Immature natural killer cell (primary cell): Measurements from ENCODE around the gene SSNA1. TPM values are rescaled to one million over a fixed set of nuclear protein-coding genes. Genes with fewer than 3 reads are reported as not detected.
A peak's percentile ranks its signal among the peaks of the same experiment; 100 is the strongest.

Source experiments
- DNase-seq, 3 donors: peaks; one replicate each; pipeline ENCODE4 v3.0.0; 2022; ENCODE audit warnings: mixed read lengths in 1 of 3
- H3K27ac Mint-ChIP-seq, 6 donors: one replicate each; pipeline ENCODE4 v1.8.0; 2020; ENCODE audit warnings: mixed read lengths in 6 of 6, mild to moderate bottlenecking in 5 of 6, inconsistent platforms in 4 of 6, moderate library complexity in 3 of 6
- H3K27me3 Mint-ChIP-seq, 3 donors: one replicate each; pipeline ENCODE4 v1.8.0; 2020 to 2021; ENCODE audit warnings: low read depth in 3 of 3, mild to moderate bottlenecking in 3 of 3, mixed read lengths in 3 of 3, moderate library complexity in 3 of 3, inconsistent platforms in 1 of 3
- H3K36me3 Mint-ChIP-seq, 3 donors: one replicate each; pipeline ENCODE4 v1.8.0; 2020; ENCODE audit warnings: mixed read lengths in 3 of 3, inconsistent platforms in 2 of 3, mild to moderate bottlenecking in 2 of 3
- H3K4me1 Mint-ChIP-seq, 2 donors: one replicate each; pipeline ENCODE4 v1.8.0; 2020; ENCODE audit warnings: inconsistent platforms in 2 of 2, mild to moderate bottlenecking in 2 of 2, mixed read lengths in 2 of 2, moderate library complexity in 1 of 2
- H3K4me3 Mint-ChIP-seq, 5 donors: one replicate each; pipeline ENCODE4 v1.8.0; 2020; ENCODE audit warnings: mild to moderate bottlenecking in 5 of 5, mixed read lengths in 5 of 5, inconsistent platforms in 3 of 5, moderate library complexity in 3 of 5
- H3K9me3 Mint-ChIP-seq, 6 donors: one replicate each; pipeline ENCODE4 v1.8.0; 2020; ENCODE audit warnings: mild to moderate bottlenecking in 6 of 6, mixed read lengths in 6 of 6, inconsistent platforms in 4 of 6, moderate library complexity in 3 of 6
- polyA plus RNA-seq, 3 donors: library from polyadenylated mRNA; unstranded; fragments of 300-500 nt; fragmentation: Illumina TruSeq; gene quantifications; one replicate each; pipeline ENCODE4 v1.2.3, GENCODE V29; 2021

Gene SSNA1
- polyA plus RNA-seq, 3 donors from 2014 or later, result 164 to 191 (median 181) TPM

DNA sequence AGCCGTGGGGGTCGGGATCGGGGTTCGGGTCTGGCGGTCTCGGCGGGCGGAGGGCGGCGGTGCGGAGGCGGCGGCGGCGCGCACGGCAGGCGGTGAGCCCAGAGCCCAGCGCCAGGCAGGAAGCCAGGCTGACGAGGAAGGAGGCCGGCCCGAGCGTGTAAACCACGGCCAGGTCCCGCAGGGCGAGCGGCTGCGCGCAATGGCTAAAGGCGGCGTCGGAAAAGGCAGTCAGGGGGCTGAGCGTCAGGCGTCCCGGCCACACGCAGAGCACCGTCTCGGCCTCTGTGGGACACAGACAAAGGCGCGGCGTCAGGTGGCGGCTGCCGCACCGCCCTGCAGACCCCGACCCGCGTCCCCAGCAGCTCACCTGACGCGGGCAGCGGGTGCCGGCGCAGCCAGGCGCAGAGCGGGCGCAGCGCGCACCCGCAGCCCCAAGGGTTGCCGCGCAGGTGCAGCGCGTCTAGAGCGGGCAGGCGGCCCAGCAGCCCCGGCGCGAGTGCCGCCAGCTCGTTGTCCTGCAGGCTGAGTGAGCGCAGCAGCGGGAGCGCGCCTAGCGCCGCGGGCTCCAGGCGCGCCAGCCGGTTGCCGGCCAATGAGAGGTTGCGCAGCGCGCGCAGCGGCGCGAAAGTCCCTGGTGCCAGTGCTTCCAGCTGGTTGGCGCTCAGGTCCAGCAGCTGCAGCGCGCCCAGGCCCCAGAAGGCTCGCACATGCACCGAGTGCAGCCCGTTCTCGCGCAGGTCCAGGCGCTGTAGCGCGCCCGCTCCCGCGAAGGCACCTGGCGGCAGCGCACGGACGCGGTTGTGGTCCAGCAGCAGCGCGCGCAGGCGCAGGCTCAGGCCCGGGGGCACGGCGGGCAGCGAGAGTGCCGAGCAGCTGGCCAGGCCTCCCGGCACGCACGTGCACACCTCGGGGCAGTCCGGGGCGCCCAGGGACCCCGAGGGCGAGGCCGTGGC lies 19.3 kb upstream of the SSNA1 start:
- no peak overlapping the region for H3K27ac Mint-ChIP-seq
- no peak for DNase-seq
- H3K9me3 Mint-ChIP-seq, result no peaks in the 10 kb centered on the region
- H3K36me3 Mint-ChIP-seq, result no peaks in the 10 kb centered on the region
- H3K4me3 Mint-ChIP-seq, result peak overlapping the region in 1 of 5 donors; percentile 64
- peaks cover 8 to 16% (median 12%) of the 10 kb centered on the region in 3 donors for H3K27me3 Mint-ChIP-seq
- H3K4me1 Mint-ChIP-seq, result no peaks in the 10 kb centered on the region

DNA sequence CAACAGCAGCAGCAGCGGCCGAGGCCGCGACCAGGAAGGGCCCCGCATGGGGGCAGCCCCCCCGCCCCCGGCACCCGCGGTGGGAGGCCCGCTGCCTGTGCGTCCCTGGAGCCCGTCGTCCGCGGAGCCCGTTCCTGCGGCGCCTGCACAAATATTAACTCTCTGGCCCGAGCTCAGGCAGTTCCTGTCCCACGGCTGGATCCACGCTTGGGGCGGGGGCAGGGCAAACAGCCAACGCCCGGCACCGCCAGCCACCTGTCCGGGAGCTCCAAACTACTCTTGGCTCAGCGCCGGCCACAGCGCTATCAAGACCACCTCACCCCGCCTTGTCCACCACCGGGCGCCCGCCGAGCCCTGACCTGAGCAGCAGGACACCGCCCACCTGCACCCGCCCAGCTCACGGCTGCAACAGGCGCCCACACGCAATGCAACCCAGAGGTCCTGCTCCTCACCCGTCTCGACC lies 18.5 kb upstream of the SSNA1 start, which contains the start of gene LRRC26:
TSS of gene LRRC26 (minus strand) at position 156 of the 463 bp plus-strand sequence. CDS start at position 48, 108 bp downstream.
- peak within 1 kb of the TSS in 1 of 5 donors; percentile 64 for H3K4me3 Mint-ChIP-seq
- no peak within 1 kb of the TSS for H3K27ac Mint-ChIP-seq
- H3K36me3 Mint-ChIP-seq, result no peaks in the 10 kb centered on the region
- no peaks in the 10 kb centered on the region for H3K4me1 Mint-ChIP-seq
- no peak for DNase-seq
- no peaks in the 10 kb centered on the region for H3K9me3 Mint-ChIP-seq
- H3K27me3 Mint-ChIP-seq, result peaks cover 8 to 14% (median 12%) of the 10 kb centered on the region in 3 donors

DNA sequence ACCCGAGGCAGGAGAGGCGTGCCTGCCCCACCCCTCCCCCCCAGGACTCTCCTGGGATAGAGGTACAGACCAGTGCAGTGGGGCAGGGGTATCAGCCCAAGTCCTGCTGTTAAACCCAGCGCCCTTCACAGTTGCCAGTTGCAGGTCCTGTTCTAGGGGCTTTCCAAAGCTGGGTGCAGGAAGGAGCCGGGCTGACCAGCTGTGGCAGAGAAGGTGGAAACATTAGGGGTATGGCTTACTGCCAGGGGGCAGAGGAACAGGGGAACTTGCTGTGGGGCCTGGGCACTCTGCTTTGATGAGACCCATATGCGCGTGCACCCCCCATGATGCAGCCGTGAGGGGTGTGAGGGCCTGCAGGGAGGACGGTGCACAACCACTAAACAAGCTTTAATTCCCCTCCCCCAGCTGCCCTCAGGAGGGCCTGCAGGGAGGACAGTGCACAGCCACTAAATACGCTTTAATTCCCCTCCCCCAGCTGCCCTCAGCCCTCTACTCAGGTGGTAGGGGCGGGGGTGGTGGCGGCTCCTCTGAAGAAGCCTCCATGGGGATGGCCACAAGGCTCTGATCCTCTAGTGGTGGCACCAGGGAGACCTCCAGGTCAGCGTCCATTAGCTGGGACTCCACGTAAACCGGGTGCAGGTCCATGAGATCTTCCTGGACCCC lies 17.9 kb upstream of the SSNA1 start:
- H3K4me1 Mint-ChIP-seq, result no peaks in the 10 kb centered on the region
- H3K36me3 Mint-ChIP-seq, result no peaks in the 10 kb centered on the region
- H3K4me3 Mint-ChIP-seq, result no peak overlapping the region
- no peaks in the 10 kb centered on the region for H3K9me3 Mint-ChIP-seq
- H3K27ac Mint-ChIP-seq, result no peak overlapping the region
- H3K27me3 Mint-ChIP-seq, result peaks cover 6 to 9% (median 9%) of the 10 kb centered on the region in 3 donors
- DNase-seq, result no peak

DNA sequence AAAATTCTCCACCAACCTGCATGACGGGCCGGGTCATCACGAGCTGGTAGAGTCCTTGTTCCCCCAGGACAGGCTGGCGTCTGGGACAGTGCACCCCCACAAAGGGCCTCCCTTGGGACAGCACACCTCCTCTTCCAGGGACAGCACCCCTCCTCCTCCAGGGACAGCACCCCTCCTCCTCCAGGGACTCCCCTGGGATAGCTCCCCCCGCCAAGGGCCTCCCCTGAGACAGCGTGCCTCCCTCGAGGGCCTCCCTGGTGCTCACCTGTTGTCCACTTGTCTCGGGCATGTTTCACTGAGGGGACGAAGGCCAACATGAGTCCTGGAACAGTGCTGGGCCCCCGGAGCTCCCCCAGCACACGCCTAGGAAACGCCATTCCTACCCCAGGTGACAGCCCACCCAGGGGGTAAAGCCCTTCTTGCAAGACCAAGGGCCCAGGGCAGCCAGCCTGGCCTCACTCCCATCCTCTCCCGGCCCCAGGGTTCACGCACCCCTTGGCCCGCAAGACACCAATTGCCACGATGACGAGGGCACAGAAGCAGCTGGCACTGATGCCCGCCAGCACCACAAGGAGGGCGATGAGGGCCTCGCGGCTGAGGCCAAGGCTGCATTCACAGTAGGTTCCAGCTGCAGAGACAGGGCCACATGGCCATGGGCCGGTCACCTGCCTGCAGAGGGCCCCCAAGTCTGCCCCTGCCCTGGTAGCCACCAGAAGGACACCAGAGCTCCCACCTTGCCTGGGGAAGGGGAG lies 17.2 kb upstream of the SSNA1 start:
- Mint-ChIP-seq H3K4me1 (no peaks in the 10 kb centered on the region), H3K27ac (no peak overlapping the region), H3K4me3 (no peak overlapping the region), H3K36me3 (no peaks in the 10 kb centered on the region), H3K9me3 (no peaks in the 10 kb centered on the region), H3K27me3 (peaks cover 6 to 10% (median 9%) of the 10 kb centered on the region in 3 donors)
- no peak for DNase-seq

DNA sequence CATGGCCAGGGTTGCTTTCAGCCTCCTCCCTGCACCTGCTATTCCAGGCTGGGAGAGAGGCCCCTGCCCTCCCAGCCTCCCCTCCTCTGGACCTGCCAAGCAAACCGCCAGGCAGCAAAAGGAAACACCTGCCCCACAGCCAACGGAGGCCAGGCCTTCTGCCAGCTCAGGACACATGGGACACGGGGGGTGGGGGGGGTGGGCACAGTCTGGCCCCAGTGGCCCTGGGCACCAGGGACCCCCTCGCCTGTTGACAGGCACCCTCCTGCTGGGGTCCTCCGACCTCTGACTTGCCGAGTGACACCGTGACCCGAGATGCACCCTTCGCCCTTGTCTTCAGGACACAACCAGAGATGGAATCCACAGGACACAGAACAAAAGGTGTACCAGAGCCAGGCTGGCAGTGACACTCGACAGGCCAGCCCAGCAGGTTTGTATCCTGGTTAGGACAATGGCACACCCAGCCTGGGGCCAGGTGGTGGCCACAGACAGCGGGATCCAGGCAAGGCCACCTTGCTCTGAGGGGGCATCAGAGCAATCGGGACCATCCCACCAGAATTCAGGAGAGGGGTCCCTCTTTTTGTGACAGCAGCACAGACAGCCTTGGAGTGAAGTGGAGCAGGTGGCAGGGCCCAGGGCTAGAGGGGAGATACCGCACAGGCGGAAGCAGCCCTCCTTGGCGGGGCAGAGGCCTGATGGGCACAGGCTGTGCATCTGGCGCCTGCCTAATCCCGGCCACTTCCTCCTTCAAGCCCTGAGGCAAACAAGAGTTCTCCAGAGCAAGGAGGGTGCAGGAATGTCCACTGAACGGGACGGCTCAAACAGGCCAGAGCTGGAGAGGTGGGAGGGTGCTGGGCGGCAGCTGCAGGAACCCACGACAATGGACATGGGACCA lies 15.3 kb upstream of the SSNA1 start:
- Mint-ChIP-seq H3K36me3 (peaks cover 0 to 8% (median 0%) of the 10 kb centered on the region in 3 donors), H3K4me1 (no peaks in the 10 kb centered on the region), H3K27ac (no peak overlapping the region), H3K4me3 (no peak overlapping the region), H3K9me3 (no peaks in the 10 kb centered on the region), H3K27me3 (peaks cover 2 to 12% (median 8%) of the 10 kb centered on the region in 3 donors)
- no peak for DNase-seq

DNA sequence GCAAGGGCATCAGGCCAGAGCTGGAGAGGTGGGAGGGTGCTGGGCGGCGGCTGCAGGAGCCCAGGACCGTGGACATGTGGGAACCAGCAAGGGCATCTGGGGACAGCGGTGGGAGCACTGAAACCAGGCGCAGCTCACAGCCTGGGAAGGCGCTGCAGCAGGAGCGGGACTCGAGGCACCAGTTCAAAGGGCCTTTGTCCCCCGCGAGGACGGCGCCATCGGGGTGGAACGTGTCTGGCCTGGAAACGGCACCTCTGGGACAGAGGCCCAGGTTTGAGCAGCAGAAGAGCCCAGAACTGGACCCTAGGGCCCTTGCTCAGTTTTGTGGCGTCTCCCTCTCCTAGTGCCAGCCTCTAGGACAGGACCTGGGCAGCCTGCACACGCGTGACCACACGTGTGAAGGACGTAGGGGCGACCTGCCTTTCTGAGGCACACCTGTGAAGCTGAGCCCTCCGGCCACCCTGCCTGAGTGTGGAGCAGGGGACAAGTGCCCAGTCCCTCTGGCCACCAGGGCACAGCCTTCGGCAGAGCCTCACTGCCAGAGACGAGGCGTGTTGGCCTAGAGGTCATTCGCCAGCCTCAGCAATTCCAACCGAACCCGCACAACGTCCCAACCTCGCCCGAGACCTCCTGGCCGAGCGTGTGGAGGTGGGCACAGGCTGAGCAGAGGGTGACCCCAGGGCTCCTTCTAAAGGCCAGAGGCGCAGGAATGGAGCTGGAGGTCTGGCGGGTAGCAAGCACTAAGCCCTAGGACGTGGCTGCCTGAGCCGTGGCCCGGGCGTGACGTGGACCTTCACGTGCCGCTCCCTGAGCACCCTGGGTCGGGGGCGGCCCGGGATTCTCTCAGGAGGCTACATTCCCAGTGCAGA lies 14.4 kb upstream of the SSNA1 start:
- Mint-ChIP-seq H3K36me3 (peaks cover 0 to 8% (median 0%) of the 10 kb centered on the region in 3 donors), H3K4me1 (no peaks in the 10 kb centered on the region), H3K27ac (no peak overlapping the region)

DNA sequence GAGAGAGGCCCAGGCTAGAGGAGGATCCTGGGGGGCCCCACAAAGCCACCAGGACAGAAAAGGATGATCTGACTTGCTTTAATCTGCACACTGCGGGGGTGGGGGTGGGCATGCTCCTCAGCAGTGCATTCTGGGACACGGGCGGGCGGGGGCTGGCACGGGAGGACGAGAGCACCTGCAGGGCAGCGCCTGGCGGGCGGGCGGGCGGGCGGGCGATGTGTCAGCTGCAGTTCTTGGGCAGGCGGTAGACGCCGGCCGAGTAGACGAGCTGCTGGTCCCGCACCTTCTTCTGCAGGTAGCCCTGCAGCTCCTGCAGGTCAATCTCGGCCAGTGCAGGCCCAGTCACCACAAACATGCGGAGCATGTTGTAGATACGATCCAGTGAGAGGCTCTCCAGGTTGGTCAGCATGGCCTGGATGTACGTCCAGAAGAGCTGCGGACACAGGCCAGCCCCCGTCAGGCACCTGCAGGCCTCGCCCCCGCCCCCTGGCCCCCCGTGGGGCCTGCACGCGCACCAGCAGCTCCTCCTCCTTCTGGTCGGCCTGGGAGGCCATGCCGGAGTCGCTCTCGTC lies 13.7 kb upstream of the SSNA1 start:
- Mint-ChIP-seq H3K9me3 (no peaks in the 10 kb centered on the region), H3K36me3 (peaks cover 0 to 8% (median 0%) of the 10 kb centered on the region in 3 donors), H3K27ac (no peak overlapping the region), H3K27me3 (peaks cover 5 to 11% (median 8%) of the 10 kb centered on the region in 3 donors), H3K4me3 (no peak overlapping the region), H3K4me1 (no peaks in the 10 kb centered on the region)
- no peak for DNase-seq

More for the DNA sequence above, 14.4 kb upstream of the SSNA1 start:
- Mint-ChIP-seq H3K9me3 (no peaks in the 10 kb centered on the region), H3K4me3 (no peak overlapping the region), H3K27me3 (peaks cover 2 to 11% (median 8%) of the 10 kb centered on the region in 3 donors)
- no peak for DNase-seq

DNA sequence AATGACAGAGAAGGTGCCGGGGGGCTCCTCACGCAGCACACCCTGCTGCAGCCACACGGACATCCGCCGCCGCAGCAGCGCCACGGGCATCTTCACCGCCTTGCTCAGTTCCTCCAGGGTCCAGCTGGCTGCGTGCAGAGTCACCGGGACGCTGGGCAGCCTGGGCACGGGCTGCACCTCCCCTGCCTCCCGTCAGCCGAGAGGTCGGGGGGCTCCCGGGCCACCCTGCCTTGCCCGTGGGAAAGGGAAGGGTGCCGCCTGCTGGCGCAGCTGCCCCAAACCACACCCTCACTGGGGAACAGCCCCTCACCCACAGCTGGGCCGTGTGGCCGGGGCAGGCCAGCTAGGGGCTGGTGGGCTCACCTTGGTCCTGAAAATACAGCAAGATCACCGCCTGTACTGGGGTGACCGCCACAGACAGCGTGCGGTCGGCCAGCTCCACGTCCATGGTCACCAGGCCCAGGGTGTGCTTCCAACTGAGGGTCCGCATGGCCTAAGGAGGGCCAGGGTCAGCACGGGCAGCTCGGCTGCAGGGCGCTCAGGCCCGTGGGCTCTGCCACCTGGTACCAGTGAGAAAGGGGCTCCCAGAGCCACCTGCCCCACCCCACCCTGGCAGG lies 13.0 kb upstream of the SSNA1 start:
- H3K27ac Mint-ChIP-seq, result no peak overlapping the region
- H3K4me3 Mint-ChIP-seq, result no peak overlapping the region
- DNase-seq, result no peak
- no peaks in the 10 kb centered on the region for H3K9me3 Mint-ChIP-seq
- peaks cover 0 to 8% (median 0%) of the 10 kb centered on the region in 3 donors for H3K36me3 Mint-ChIP-seq
- no peaks in the 10 kb centered on the region for H3K4me1 Mint-ChIP-seq
- peaks cover 5 to 10% (median 5%) of the 10 kb centered on the region in 3 donors for H3K27me3 Mint-ChIP-seq

DNA sequence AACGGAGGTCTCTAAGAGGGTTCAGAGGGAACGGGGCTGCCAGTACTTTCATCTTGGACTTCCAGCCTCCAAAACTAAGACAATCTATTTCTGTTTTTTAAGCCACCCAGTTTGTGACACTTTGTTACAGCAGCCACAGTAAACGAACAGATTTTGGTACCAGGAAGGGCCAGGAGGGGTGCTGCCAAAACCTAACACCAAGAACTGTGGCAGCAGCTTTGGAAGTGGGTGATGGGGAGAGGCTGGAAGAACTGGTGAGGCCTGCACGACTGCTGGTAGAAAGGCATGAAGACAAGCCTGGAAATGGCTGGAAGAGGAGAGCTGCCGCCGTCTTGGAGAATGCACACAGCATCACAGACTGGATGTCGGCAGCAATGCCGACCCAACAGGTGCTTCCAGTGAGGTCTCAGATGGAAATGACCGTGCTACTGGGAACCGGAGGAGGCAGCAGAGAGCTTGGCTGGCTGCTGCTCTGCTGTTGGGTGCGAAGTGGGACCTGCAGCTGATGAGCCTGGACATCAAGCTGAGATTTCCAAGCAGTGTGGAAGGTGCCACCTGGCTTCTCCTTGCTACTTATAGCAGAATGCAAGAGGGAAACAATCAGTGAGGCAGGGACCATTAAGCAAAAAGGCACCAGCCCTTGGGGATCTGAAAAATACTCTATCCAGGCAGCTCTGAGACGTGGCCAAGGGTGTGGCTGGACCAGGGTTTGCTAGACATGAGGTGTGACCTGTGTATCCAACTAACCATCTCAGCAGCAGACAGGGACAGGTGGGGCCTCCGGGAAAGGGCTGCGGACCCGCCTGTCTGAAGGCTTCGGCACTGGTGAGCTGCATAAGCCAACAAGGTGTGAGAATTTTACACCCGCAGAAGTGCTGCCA lies 11.9 kb upstream of the SSNA1 start:
- Mint-ChIP-seq H3K27me3 (peaks cover 5 to 8% (median 6%) of the 10 kb centered on the region in 3 donors), H3K27ac (peak overlapping the region in 5 of 6 donors; percentile 14 to 76 (median 49)), H3K4me1 (no peaks in the 10 kb centered on the region), H3K4me3 (no peak overlapping the region), H3K9me3 (no peaks in the 10 kb centered on the region), H3K36me3 (peaks cover 0 to 8% (median 0%) of the 10 kb centered on the region in 3 donors)
- DNase-seq, result peak in 1 of 3 donors; percentile 23

DNA sequence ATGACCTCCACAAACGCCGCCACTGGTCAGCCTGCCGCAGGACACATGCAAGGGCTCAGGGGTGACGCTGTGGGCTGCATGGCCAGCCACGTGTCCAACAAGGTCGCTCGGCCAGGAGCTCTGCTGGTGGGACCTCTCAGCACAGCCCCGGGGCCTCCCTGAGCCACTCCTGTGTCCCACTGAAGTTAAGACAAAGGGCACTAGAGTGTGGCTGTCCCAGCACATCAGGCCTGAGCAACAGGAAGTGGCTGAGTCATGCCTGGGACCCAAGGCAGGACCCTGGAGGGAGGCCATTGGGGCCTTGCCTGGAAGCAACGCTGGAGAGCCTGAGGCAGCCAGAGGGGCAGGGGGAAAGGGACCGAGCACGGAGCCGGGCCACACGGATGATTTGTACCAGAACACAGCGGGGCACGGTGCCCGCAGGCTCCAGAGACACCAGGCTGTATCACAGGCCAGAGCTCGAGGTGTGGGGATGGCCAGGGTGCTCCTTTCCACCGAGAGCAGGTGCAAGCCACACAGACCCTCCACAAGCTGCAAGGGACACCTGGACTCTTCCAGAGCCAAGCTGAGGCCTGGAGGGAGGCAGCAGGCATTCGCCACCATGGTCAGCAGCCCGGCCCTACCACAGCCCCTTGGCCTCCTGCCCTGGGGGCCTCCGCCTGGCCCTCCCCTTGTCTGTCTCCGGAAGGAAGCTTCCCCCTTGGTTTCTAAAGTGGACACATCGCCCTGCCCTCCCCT lies 10.1 kb upstream of the SSNA1 start:
- H3K4me1 Mint-ChIP-seq, result no peaks in the 10 kb centered on the region

More for the DNA sequence above, 10.1 kb upstream of the SSNA1 start:
- DNase-seq, result no peak
- H3K27me3 Mint-ChIP-seq, result peaks cover 3 to 8% (median 6%) of the 10 kb centered on the region in 3 donors
- peaks cover 0 to 14% (median 5%) of the 10 kb centered on the region in 3 donors for H3K36me3 Mint-ChIP-seq
- no peak overlapping the region for H3K4me3 Mint-ChIP-seq
- no peaks in the 10 kb centered on the region for H3K9me3 Mint-ChIP-seq
- no peak overlapping the region for H3K27ac Mint-ChIP-seq
